B cell (primary cell): ENCODE data around the gene CFAP97D2. TPM values are rescaled to one million over a fixed set of nuclear protein-coding genes. Genes with fewer than 3 reads are reported as not detected.

Experiments used
- ATAC-seq: fragments of 200-7000 bp; cut with Tn5 transposase; one replicate; pipeline ENCODE4 v1.10.0; 2021; ENCODE audit warnings: low read depth, mild to moderate bottlenecking, moderate number of reproducible peaks, moderate library complexity
- CTCF ChIA-PET: fragments of 350-600 bp; sonication (Branson Sonifier 250); formaldehyde crosslinking; loops from one replicate; lab custom pipeline; 2021; ENCODE audit warnings: antibody characterized with exemption, inconsistent platforms; lab: Charles Lee
- POLR2A ChIA-PET: fragments of 350-600 bp; sonication (Branson Sonifier 250); formaldehyde crosslinking; loops from one replicate; lab custom pipeline; 2021; ENCODE audit warnings: antibody characterized with exemption; lab: Charles Lee
- DNase-seq: peaks from one replicate; pipeline ENCODE4 v3.0.0; 2013
- H2AFZ ChIP-seq: 2 replicates; pipeline ENCODE4 v1.6.1; 2012; ENCODE audit warnings: mild to moderate bottlenecking, low read depth, low read length; ENCODE audit not compliant: insufficient read depth, poor library complexity, severe bottlenecking
- H3K27ac ChIP-seq, 2 donors: 1 replicate in 1 of 2; 2 replicates in 1 of 2; pipeline ENCODE4 v1.5.1; 2012 to 2013; ENCODE audit warnings: low read length in 2 of 2, mild to moderate bottlenecking in 2 of 2, moderate library complexity in 1 of 2
- H3K27me3 ChIP-seq, 4 experiments: fragments of 200-600 bp in 1 of 4; sonication (generic) in 1 of 4; replicated peaks in 1 of 4; 1 replicate in 2 of 4; 2 replicates in 2 of 4; pipeline versions ENCODE4 v1.6.1 to v1.7.0; 2013 to 2016; ENCODE audit warnings: low read length in 3 of 4, mild to moderate bottlenecking in 2 of 4, mixed read lengths in 1 of 4, moderate library complexity in 1 of 4; ENCODE audit not compliant: insufficient read depth in 4 of 4, control insufficient read depth in 3 of 4; ENCODE audit errors: control extremely low read depth in 1 of 4
- H3K36me3 ChIP-seq, 2 experiments: replicated peaks in 1 of 2; 1 replicate in 1 of 2; 2 replicates in 1 of 2; pipeline versions ENCODE4 v1.6.1 to v1.7.1; 2013; ENCODE audit warnings: low read length in 1 of 2; ENCODE audit not compliant: insufficient read depth in 2 of 2, control insufficient read depth in 1 of 2; ENCODE audit errors: control extremely low read depth in 1 of 2, extremely low read depth in 1 of 2
- H3K4me1 ChIP-seq, 2 donors: fragments of 200-600 bp in 1 of 2; sonication (generic) in 1 of 2; 1 replicate in 1 of 2; 2 replicates in 1 of 2; pipeline versions ENCODE4 v1.5.1 to v1.6.1; 2013 to 2017; ENCODE audit warnings: low read length in 2 of 2; ENCODE audit not compliant: control insufficient read depth in 2 of 2, insufficient read depth in 2 of 2
- H3K4me2 ChIP-seq: replicated peaks from 2 replicates; pipeline ENCODE3; 2012; ENCODE audit warnings: mild to moderate bottlenecking, low read depth, low read length; ENCODE audit not compliant: poor library complexity, severe bottlenecking
- H3K4me3 ChIP-seq, 5 experiments: fragments of 200-600 bp in 1 of 5; sonication (generic) in 1 of 5; 1 replicate in 3 of 5; 2 replicates in 2 of 5; pipeline versions ENCODE4 v1.5.1 to v1.7.0; 2011 to 2016; ENCODE audit warnings: low read length in 4 of 5, mild to moderate bottlenecking in 4 of 5, low read depth in 2 of 5, control low read depth in 1 of 5, moderate library complexity in 1 of 5; ENCODE audit not compliant: insufficient read depth in 1 of 5; ENCODE audit errors: control extremely low read depth in 1 of 5, extremely low read depth in 1 of 5
- H3K79me2 ChIP-seq: fragments of 200-600 bp; sonication (generic); one replicate; pipeline ENCODE4 v1.6.0; 2016; ENCODE audit warnings: low read length; ENCODE audit not compliant: control insufficient read depth, insufficient read depth
- H3K9ac ChIP-seq: fragments of 200-600 bp; sonication (generic); 2 replicates; pipeline ENCODE4 v1.6.1; 2017; ENCODE audit warnings: mild to moderate bottlenecking, low read length, moderate library complexity
- H3K9me3 ChIP-seq, 3 donors: one replicate each; pipeline versions ENCODE4 v1.6.1 to v1.7.1; 2013; ENCODE audit warnings: low read length in 2 of 3; ENCODE audit not compliant: control insufficient read depth in 2 of 3, insufficient read depth in 1 of 3; ENCODE audit errors: control extremely low read depth in 1 of 3
- H4K20me1 ChIP-seq: 2 replicates; pipeline ENCODE4 v1.6.0; 2012; ENCODE audit warnings: mild to moderate bottlenecking, low read length; ENCODE audit not compliant: insufficient read depth, control insufficient read depth, poor library complexity, severe bottlenecking
- H3K27ac Mint-ChIP-seq: one replicate; pipeline ENCODE4 v1.8.0; 2021; ENCODE audit warnings: mixed read lengths
- H3K27me3 Mint-ChIP-seq: one replicate; pipeline ENCODE4 v1.8.0; 2021; ENCODE audit warnings: mixed read lengths
- H3K4me1 Mint-ChIP-seq: one replicate; pipeline ENCODE4 v1.8.0; 2021; ENCODE audit warnings: mixed read lengths
- H3K4me3 Mint-ChIP-seq: one replicate; pipeline ENCODE4 v1.8.0; 2021; ENCODE audit warnings: mixed read lengths
- H3K9me3 Mint-ChIP-seq: one replicate; pipeline ENCODE4 v1.8.0; 2022; ENCODE audit warnings: mixed read lengths; ENCODE audit not compliant: insufficient read depth
- EZH2 ChIP-seq: IDR thresholded peaks from 2 replicates; pipeline ENCODE4 v1.6.1; 2012; ENCODE audit warnings: borderline replicate concordance, low read depth, mild to moderate bottlenecking, moderate library complexity, low read length; ENCODE audit not compliant: insufficient read depth, poor library complexity, severe bottlenecking
- WGBS: methylation state at CpG from one replicate; pipeline ENCODE4 v1.1.5; 2013; ENCODE audit warnings: missing lambda C conversion rate; ENCODE audit not compliant: insufficient coverage; 5-methylcytosine and 5-hydroxymethylcytosine counted together
- intact Hi-C: fragments of 100-400 bp; cut with micrococcal nuclease; formaldehyde crosslinking; loops from one replicate; pipeline ENCODE4 v1.10.0; 2022
- polyA plus RNA-seq: library from polyadenylated mRNA; depleted of rRNA; stranded (reverse); fragments of >200 nt; gene quantifications from 2 replicates; pipeline ENCODE4 v1.2.3, GENCODE V29; 2012
- total RNA-seq, 2 donors: library from RNA; stranded (reverse); fragments of 120-200 nt in 1 of 2; gene quantifications; 1 replicate in 1 of 2; 2 replicates in 1 of 2; pipeline versions ENCODE4 v1.2.3 to v1.2.4, GENCODE V29; 2013 to 2022
- TF ChIP-seq, protein P1 (sequence below): fragments of 200-600 bp; IDR thresholded peaks from one replicate; pipeline ENCODE4 v1.8.0; 2022; ENCODE audit warnings: antibody characterized with exemption, mild to moderate bottlenecking

The CFAP97D2 gene
- total and polyA plus RNA-seq, 2 donors (not counting 1 experiment from before 2014, with no cell fraction given): 0.09 to 0.22 TPM

GRCh38 chr13:114230575-114230974 lies 51.5 kb downstream of the CFAP97D2 start:
- ChIA-PET CTCF (no interaction called here), POLR2A (no interaction called here)
- peaks cover 8 to 17% of the 10 kb centered on the region in 2 donors for H3K4me1 ChIP-seq
- peaks cover 0 to 17% (median 12%) of the 10 kb centered on the region in 4 experiments for H3K27me3 ChIP-seq
- WGBS: no CpG with 5 or more reads among the region's 3 CpGs
- H3K9ac ChIP-seq: no peak overlapping the region
- H3K9me3 ChIP-seq: no peaks in the 10 kb centered on the region
- no peak overlapping the region for H2AFZ ChIP-seq
- Mint-ChIP-seq H3K27ac (no peak overlapping the region), H3K27me3 (peaks cover 19% of the 10 kb centered on the region), H3K4me3 (no peak overlapping the region), H3K4me1 (peaks cover 20% of the 10 kb centered on the region), H3K9me3 (no peaks in the 10 kb centered on the region)
- no peak for ATAC-seq
- H3K4me2 ChIP-seq: no peak overlapping the region
- no peak for DNase-seq
- no peaks in the 10 kb centered on the region for H3K36me3 ChIP-seq
- H3K79me2 ChIP-seq: peaks cover 9% of the 10 kb centered on the region
- H4K20me1 ChIP-seq: peaks cover 2% of the 10 kb centered on the region
- no peak overlapping the region for H3K4me3 ChIP-seq
- H3K27ac ChIP-seq: no peak overlapping the region
- intact Hi-C loops: no loop called here
- no peak for TF ChIP-seq EZH2
- TF ChIP-seq, protein P1, sequence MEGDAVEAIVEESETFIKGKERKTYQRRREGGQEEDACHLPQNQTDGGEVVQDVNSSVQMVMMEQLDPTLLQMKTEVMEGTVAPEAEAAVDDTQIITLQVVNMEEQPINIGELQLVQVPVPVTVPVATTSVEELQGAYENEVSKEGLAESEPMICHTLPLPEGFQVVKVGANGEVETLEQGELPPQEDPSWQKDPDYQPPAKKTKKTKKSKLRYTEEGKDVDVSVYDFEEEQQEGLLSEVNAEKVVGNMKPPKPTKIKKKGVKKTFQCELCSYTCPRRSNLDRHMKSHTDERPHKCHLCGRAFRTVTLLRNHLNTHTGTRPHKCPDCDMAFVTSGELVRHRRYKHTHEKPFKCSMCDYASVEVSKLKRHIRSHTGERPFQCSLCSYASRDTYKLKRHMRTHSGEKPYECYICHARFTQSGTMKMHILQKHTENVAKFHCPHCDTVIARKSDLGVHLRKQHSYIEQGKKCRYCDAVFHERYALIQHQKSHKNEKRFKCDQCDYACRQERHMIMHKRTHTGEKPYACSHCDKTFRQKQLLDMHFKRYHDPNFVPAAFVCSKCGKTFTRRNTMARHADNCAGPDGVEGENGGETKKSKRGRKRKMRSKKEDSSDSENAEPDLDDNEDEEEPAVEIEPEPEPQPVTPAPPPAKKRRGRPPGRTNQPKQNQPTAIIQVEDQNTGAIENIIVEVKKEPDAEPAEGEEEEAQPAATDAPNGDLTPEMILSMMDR: no peak

DNA sequence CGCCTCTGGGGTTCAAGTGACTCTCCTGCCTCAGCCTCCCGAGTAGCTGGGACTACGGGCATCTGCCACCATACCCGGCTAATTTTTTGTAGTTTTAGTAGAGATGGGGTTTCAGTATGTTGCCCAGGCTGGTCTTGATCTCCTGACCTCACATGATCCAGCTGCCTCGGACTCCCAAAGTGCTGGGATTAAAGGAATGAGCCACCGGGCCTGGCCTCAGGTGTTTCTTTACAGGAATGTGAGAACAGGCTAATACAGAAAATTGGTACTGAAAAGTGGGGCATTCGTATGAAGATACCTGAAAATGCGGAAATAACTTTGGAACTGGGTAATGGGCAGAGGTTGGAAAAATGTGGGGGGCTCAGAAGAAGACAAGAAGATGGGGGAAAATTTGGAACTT lies 52.8 kb downstream of the CFAP97D2 start:
- Histone ChIP-seq H3K4me2 (no peak overlapping the region), H3K4me1 (peaks cover 11 to 13% of the 10 kb centered on the region in 2 donors), H3K9me3 (no peaks in the 10 kb centered on the region), H3K27me3 (peaks cover 0 to 17% (median 12%) of the 10 kb centered on the region in 4 experiments), H3K9ac (no peak overlapping the region), H2AFZ (no peak overlapping the region), H3K36me3 (no peaks in the 10 kb centered on the region), H3K4me3 (no peak overlapping the region), H3K79me2 (peaks cover 23% of the 10 kb centered on the region), H3K27ac (no peak overlapping the region), H4K20me1 (peaks cover 15% of the 10 kb centered on the region)
- intact Hi-C loops: no loop called here
- 87% methylated on average over 5 of the region's 8 CpGs for WGBS
- TF ChIP-seq, protein P1: no peak
- no peak for TF ChIP-seq EZH2
- Mint-ChIP-seq H3K9me3 (no peaks in the 10 kb centered on the region), H3K27ac (no peak overlapping the region), H3K4me1 (peaks cover 21% of the 10 kb centered on the region), H3K4me3 (no peak overlapping the region), H3K27me3 (peaks cover 19% of the 10 kb centered on the region)
- no peak for ATAC-seq
- POLR2A ChIA-PET: no interaction called here
- DNase-seq: no peak
- CTCF ChIA-PET: no interaction called here
